GM12878 (cell line): Measurements from ENCODE around the gene TRMU. TPM values are rescaled to one million over a fixed set of nuclear protein-coding genes. Genes with fewer than 3 reads are reported as not detected.

Source experiments
- ATAC-seq: fragments of 200-7000 bp; cut with Tn5 transposase; 3 replicates; pipeline ENCODE4 v1.9.1; 2020; ENCODE audit warnings: mild to moderate bottlenecking, moderate library complexity
- BruUV-seq: library from RNA; stranded (reverse); fragments of 400-500 nt; replicated peaks from 2 replicates; lab custom pipeline; 2021; lab: Mats Ljungman, UMichigan
- CTCF ChIA-PET: fragments of 300-600 bp; sonication (Branson Sonifier 250); formaldehyde crosslinking; extraction: SDS; loops from one replicate; lab custom pipeline; 2021; ENCODE audit warnings: inconsistent platforms; lab: Yijun Ruan, JAX
- POLR2A ChIA-PET: fragments of 350-600 bp; formaldehyde crosslinking; extraction: SDS; loops from one replicate; lab custom pipeline; 2021; ENCODE audit warnings: inconsistent platforms; lab: Charles Lee
- RAD21 ChIA-PET: fragments of 300-600 bp; sonication (Branson Sonifier 250); formaldehyde crosslinking; loops from one replicate; lab custom pipeline; 2023; ENCODE audit warnings: antibody characterized with exemption; ENCODE audit not compliant: unreplicated experiment; lab: Charles Lee
- SMC1A ChIA-PET: fragments of 300-600 bp; sonication (Branson Sonifier 250); formaldehyde crosslinking; loops from one replicate; lab custom pipeline; 2023; ENCODE audit not compliant: unreplicated experiment, uncharacterized antibody; lab: Charles Lee
- DNase-seq: peaks from one replicate; pipeline ENCODE4 v3.0.0-alpha.2; 2011; ENCODE audit warnings: low read depth, low spot score
- FAIRE-seq: peaks from 3 replicates; lab custom pipeline; 2011; peaks lifted over from hg19 to GRCh38; lab: Jason Lieb, UNC
- H2AFZ ChIP-seq: 2 replicates; pipeline ENCODE4 v1.6.0; 2011; ENCODE audit warnings: low read depth, low read length, control low read depth; ENCODE audit not compliant: control insufficient read depth
- H3K27ac ChIP-seq: 2 replicates; pipeline ENCODE4 v1.5.1; 2011; ENCODE audit warnings: control low read depth; ENCODE audit not compliant: control insufficient read depth, insufficient read depth
- H3K27me3 ChIP-seq, 2 experiments: replicated peaks in 1 of 2; 2 replicates each; pipeline versions ENCODE4 v1.6.0 to v1.6.1; 2011; ENCODE audit warnings: low read length in 1 of 2; ENCODE audit not compliant: control insufficient read depth in 2 of 2, insufficient read depth in 2 of 2
- H3K36me3 ChIP-seq, 2 experiments: 2 replicates each; pipeline ENCODE4 v1.5.1; 2011; ENCODE audit warnings: low read length in 1 of 2; ENCODE audit not compliant: control insufficient read depth in 2 of 2, insufficient read depth in 2 of 2
- H3K4me1 ChIP-seq: 2 replicates; pipeline ENCODE4 v1.6.1; 2011; ENCODE audit warnings: mild to moderate bottlenecking, low read length, moderate library complexity, mixed read lengths; ENCODE audit not compliant: control insufficient read depth, insufficient read depth
- H3K4me2 ChIP-seq: 2 replicates; pipeline ENCODE4 v1.6.0; 2011; ENCODE audit warnings: control low read depth; ENCODE audit not compliant: control insufficient read depth, insufficient read depth
- H3K4me3 ChIP-seq: fragments of 200-600 bp; sonication (generic); 2 replicates; pipeline ENCODE4 v1.5.1; 2016
- H3K79me2 ChIP-seq: 2 replicates; pipeline ENCODE4 v1.6.0; 2011; ENCODE audit warnings: low read length; ENCODE audit not compliant: control insufficient read depth, insufficient read depth
- H3K9ac ChIP-seq: 2 replicates; pipeline ENCODE4 v1.8.0; 2011; ENCODE audit warnings: low read length, control low read depth, mixed read lengths; ENCODE audit not compliant: control insufficient read depth, insufficient read depth
- H3K9me3 ChIP-seq: replicated peaks from 3 replicates; pipeline ENCODE4 v1.5.1; 2011; ENCODE audit warnings: mild to moderate bottlenecking, low read length; ENCODE audit not compliant: control insufficient read depth, insufficient read depth
- H4K20me1 ChIP-seq: 2 replicates; pipeline ENCODE4 v1.6.0; 2011; ENCODE audit not compliant: control insufficient read depth, insufficient read depth
- MEF2B ChIP-seq: fragments of 450-650 bp; IDR thresholded peaks from 2 replicates; pipeline ENCODE4 v1.6.1; 2018; ENCODE audit warnings: mild to moderate bottlenecking, moderate library complexity; ENCODE audit not compliant: partially characterized antibody, poor library complexity, severe bottlenecking
- NFIC ChIP-seq: IDR thresholded peaks from 2 replicates; pipeline ENCODE4 v1.6.1; 2012; ENCODE audit warnings: low read depth, mild to moderate bottlenecking, inconsistent platforms, low read length, moderate library complexity
- NKRF ChIP-seq: fragments of 450-650 bp; conservative IDR thresholded peaks from 2 replicates; pipeline ENCODE4 v1.6.1; 2017; ENCODE audit warnings: mild to moderate bottlenecking, moderate library complexity
- ZSCAN29 ChIP-seq: fragments of 450-650 bp; IDR thresholded peaks from 2 replicates; pipeline ENCODE4 v1.6.1; 2017; ENCODE audit warnings: mild to moderate bottlenecking, moderate library complexity
- WGBS: methylation state at CpG from one replicate; pipeline ENCODE4 v1.1.6; 2016; ENCODE audit warnings: low lambda C conversion rate; ENCODE audit not compliant: insufficient replicate concordance, insufficient coverage; ENCODE audit errors: missing lambda C conversion rate; 5-methylcytosine and 5-hydroxymethylcytosine counted together
- in situ Hi-C: fragments of 300-500 bp; cut with MboI; formaldehyde crosslinking; loops from 9 replicates; pipeline ENCODE4 v1.14.3; 2018; ENCODE audit warnings: mixed read lengths
- intact Hi-C: fragments of 100-400 bp; cut with micrococcal nuclease; formaldehyde crosslinking; loops from one replicate; pipeline ENCODE4 v1.14.2; 2022; ENCODE audit not compliant: unreplicated experiment
- polyA plus RNA-seq, 11 experiments: library from polyadenylated mRNA; depleted of rRNA in 4 of 11; unstranded in 6 of 11; stranded (reverse) in 5 of 11; fragments of >200 nt; fragmentation: Nextera tagmentation in 4 of 11; fragmentation: Illumina TruSeq in 1 of 11; extraction: Ambion mirVana in 4 of 11; extraction: Trizol in 1 of 11; gene quantifications; 1 replicate in 1 of 11; 2 replicates in 10 of 11; pipeline versions ENCODE4 v1.2.1 to v1.2.3, GENCODE V29; 2011 to 2016; ENCODE audit warnings: inconsistent platforms in 2 of 11, missing spikeins in 2 of 11, low read depth in 1 of 11
- total RNA-seq, 4 experiments: library from RNA; depleted of rRNA in 3 of 4; stranded (reverse); fragments of >200 nt in 3 of 4; fragmentation: Illumina TruSeq in 1 of 4; extraction: Trizol in 1 of 4; gene quantifications; 2 replicates each; pipeline versions ENCODE4 v1.2.1 to v1.2.3, GENCODE V29; 2013 to 2021

TRMU gene
- total and polyA plus RNA-seq, 10 of the 15 experiments (the other 5 are each of a cell fraction or from before 2014, with no cell fraction given): 3.5 to 57.0 (median 44.0) TPM

GRCh38 chr22:46297151-46297812 is 38.2 kb upstream of the TRMU start:
- H4K20me1 ChIP-seq: no peaks in the 10 kb centered on the region
- peak overlapping the region; percentile 100 for H3K4me2 ChIP-seq
- intact Hi-C loops (loop anchor here (2.0 to 5.0 kb wide), 3 partner anchors 38 to 175 kb away; partner anchors contain the start of genes CDPF1 and TRMU), in situ Hi-C loops (no loop called here)
- ChIA-PET RAD21 (interaction anchor here (0.6 to 1.5 kb wide), 2 partner anchors 47 to 291 kb away, joined by 4 to 7 read pairs; partner anchors contain the start of gene CDPF1), CTCF (interaction anchor here (1.0 to 1.4 kb wide), 3 partner anchors 14 to 291 kb away, joined by 3 to 5 read pairs (median 4); no protein-coding TSS in a partner anchor), SMC1A (interaction anchor here (1.7 to 1.8 kb wide), 2 partner anchors 17 to 39 kb away, joined by 5 to 7 read pairs; partner anchors contain the start of gene TRMU), POLR2A (interaction anchor here (2.3 kb wide), 1 partner anchor 47 kb away, joined by 9 read pairs; the partner anchor contains the start of gene CDPF1)
- peak overlapping the region; percentile 74 for H2AFZ ChIP-seq
- WGBS: under 1% methylated on average over 32 of the region's 32 CpGs
- BruUV-seq: TSS peak; percentile 77
- TF ChIP-seq ZSCAN29: peak; percentile 76; the same call in 1 of the 2 replicates
- no peak for TF ChIP-seq NKRF
- 0 out of 2 replicates have a peak, but pooled peaks have one; percentile 0 for TF ChIP-seq NFIC
- TF ChIP-seq MEF2B: peak; percentile 28
- ATAC-seq (peak; percentile 20), DNase-seq (no peak), FAIRE-seq (no peak)
- no peaks in the 10 kb centered on the region for H3K9me3 ChIP-seq
- peaks cover 34% of the 10 kb centered on the region for H3K79me2 ChIP-seq
- peaks cover 8 to 16% of the 10 kb centered on the region in 2 experiments for H3K36me3 ChIP-seq
- H3K27me3 ChIP-seq: no peaks in the 10 kb centered on the region
- H3K4me1 ChIP-seq: peaks cover 32% of the 10 kb centered on the region
- H3K9ac ChIP-seq: peak overlapping the region; percentile 95
- peak overlapping the region; percentile 100 for H3K4me3 ChIP-seq
- peak overlapping the region; percentile 68 for H3K27ac ChIP-seq
